GM23248 (cell line): Measurements from ENCODE around the gene UBALD1. TPM values are rescaled to one million over a fixed set of nuclear protein-coding genes. Genes with fewer than 3 reads are reported as not detected.

Experiments
- DNase-seq: peaks from one replicate; pipeline ENCODE4 v3.0.0-alpha.2; 2015
- H2AFZ ChIP-seq: fragments of 200-600 bp; sonication (generic); 2 replicates; pipeline ENCODE4 v1.6.1; 2016; ENCODE audit warnings: antibody characterized with exemption
- H3F3A ChIP-seq: fragments of 200-600 bp; sonication (generic); 2 replicates; pipeline ENCODE4 v1.6.1; 2016; ENCODE audit warnings: mild to moderate bottlenecking, antibody characterized with exemption, mixed run types; ENCODE audit not compliant: insufficient read depth
- H3K27ac ChIP-seq: fragments of 200-600 bp; sonication (generic); 2 replicates; pipeline ENCODE4 v1.5.1; 2016; ENCODE audit warnings: mild to moderate bottlenecking
- H3K27me3 ChIP-seq: fragments of 200-600 bp; sonication (generic); replicated peaks from 2 replicates; pipeline ENCODE4 v1.6.1; 2016; ENCODE audit warnings: mild to moderate bottlenecking; ENCODE audit not compliant: insufficient read depth
- H3K36me3 ChIP-seq: fragments of 200-600 bp; sonication (generic); 2 replicates; pipeline ENCODE4 v1.6.1; 2016; ENCODE audit warnings: low read depth, mild to moderate bottlenecking
- H3K4me1 ChIP-seq: fragments of 200-600 bp; sonication (generic); 2 replicates; pipeline ENCODE4 v1.6.1; 2016; ENCODE audit warnings: mild to moderate bottlenecking; ENCODE audit not compliant: insufficient read depth
- H3K4me2 ChIP-seq: fragments of 200-600 bp; sonication (generic); one replicate; pipeline ENCODE4 v1.6.1; 2016; ENCODE audit warnings: mild to moderate bottlenecking; ENCODE audit not compliant: unreplicated experiment
- H3K4me3 ChIP-seq: fragments of 200-600 bp; sonication (generic); 2 replicates; pipeline ENCODE4 v1.5.1; 2016; ENCODE audit warnings: mild to moderate bottlenecking
- H3K79me2 ChIP-seq: fragments of 200-600 bp; sonication (generic); 2 replicates; pipeline ENCODE4 v1.6.1; 2016; ENCODE audit warnings: mild to moderate bottlenecking; ENCODE audit not compliant: insufficient read depth
- H3K9ac ChIP-seq: fragments of 200-600 bp; sonication (generic); 2 replicates; pipeline ENCODE4 v1.6.1; 2016; ENCODE audit warnings: mild to moderate bottlenecking
- H3K9me2 ChIP-seq: fragments of 200-600 bp; sonication (generic); 2 replicates; pipeline ENCODE4 v1.6.1; 2016; ENCODE audit warnings: mixed run types, mild to moderate bottlenecking, moderate library complexity; ENCODE audit not compliant: insufficient read depth
- H3K9me3 ChIP-seq: fragments of 200-600 bp; sonication (generic); one replicate; pipeline ENCODE4 v1.6.1; 2017; ENCODE audit warnings: low read depth
- H4K20me1 ChIP-seq: fragments of 200-600 bp; sonication (generic); 2 replicates; pipeline ENCODE4 v1.6.0; 2016; ENCODE audit not compliant: insufficient read depth
- EZH2 ChIP-seq: fragments of 200-600 bp; sonication (generic); IDR thresholded peaks from 2 replicates; pipeline ENCODE4 v1.6.1; 2018; ENCODE audit warnings: antibody characterized with exemption, mild to moderate bottlenecking; ENCODE audit not compliant: insufficient read depth, poor library complexity, severe bottlenecking
- EZH2phosphoT487 ChIP-seq: fragments of 200-600 bp; sonication (generic); IDR thresholded peaks from 2 replicates; pipeline ENCODE4 v1.6.1; 2018; ENCODE audit warnings: antibody characterized with exemption, moderate library complexity, mild to moderate bottlenecking, low read depth; ENCODE audit not compliant: insufficient read depth
- WGBS, 2 experiments: methylation state at CpG; one replicate each; pipeline ENCODE4 v1.1.6; 2015 to 2017; ENCODE audit warnings: low lambda C conversion rate in 2 of 2, low coverage in 1 of 2; ENCODE audit errors: missing lambda C conversion rate in 2 of 2; 5-methylcytosine and 5-hydroxymethylcytosine counted together
- in situ Hi-C: fragments of 300-500 bp; cut with MboI; formaldehyde crosslinking; loops from 2 replicates; pipeline ENCODE4 v1.15.0; 2020
- polyA plus RNA-seq: library from polyadenylated mRNA; unstranded; fragments of >200 nt; fragmentation: Nextera tagmentation; extraction: Ambion mirVana; gene quantifications from 2 replicates; pipeline ENCODE4 v1.2.1, GENCODE V29; 2016
- total RNA-seq: library from RNA; depleted of rRNA; stranded (reverse); fragments of >200 nt; shearing (Covaris generic); gene quantifications from 2 replicates; pipeline ENCODE4 v1.2.3, GENCODE V29; 2014

Gene UBALD1
- total and polyA plus RNA-seq, 2 experiments from 2014 or later, result 10.3 to 17.4 TPM

DNA sequence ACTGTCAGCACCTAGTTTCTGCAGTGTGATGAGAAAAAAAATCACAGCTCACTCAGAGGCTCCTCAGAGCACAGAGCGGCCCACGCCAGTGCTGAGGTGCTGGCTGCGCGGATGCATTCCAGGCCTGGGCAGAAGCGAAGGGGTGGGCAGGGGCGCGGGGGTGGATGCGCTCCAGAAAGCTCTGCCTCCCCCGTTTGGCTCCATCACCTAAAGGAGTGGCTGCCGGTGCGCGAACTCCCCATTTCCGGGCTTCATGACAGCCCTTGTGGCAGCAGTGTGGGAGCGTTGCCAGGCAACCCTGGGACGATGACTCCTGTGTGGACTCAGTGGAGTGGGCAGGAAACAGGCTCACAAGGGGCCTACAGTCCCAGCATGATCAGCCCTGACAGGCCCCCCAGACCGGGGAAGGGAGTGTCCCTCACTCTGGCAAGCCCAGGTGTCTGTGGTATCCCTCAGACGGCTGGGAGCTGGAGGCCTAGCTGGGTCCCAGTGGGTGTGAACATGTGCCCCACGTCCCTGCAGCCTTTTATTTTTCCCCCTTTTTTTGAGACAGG, 45.8 kb upstream of the UBALD1 start:
- Histone ChIP-seq H3K27me3 (no peaks in the 10 kb centered on the region), H3K79me2 (peaks cover 28% of the 10 kb centered on the region), H3K9me2 (no peaks in the 10 kb centered on the region), H3K4me3 (no peak overlapping the region), H3K9me3 (no peaks in the 10 kb centered on the region), H3K36me3 (no peaks in the 10 kb centered on the region; the same call in 1 of the 2 replicates), H4K20me1 (no peaks in the 10 kb centered on the region), H3K9ac (peak overlapping the region; percentile 35; the same call in 1 of the 2 replicates), H3F3A (no peaks in the 10 kb centered on the region), H3K27ac (peak overlapping the region; percentile 29), H2AFZ (no peak overlapping the region), H3K4me1 (no peaks in the 10 kb centered on the region), H3K4me2 (no peak overlapping the region)
- TF ChIP-seq EZH2phosphoT487 (no peak), EZH2 (no peak)
- DNase-seq, result peak; percentile 82
- in situ Hi-C loops, result no loop called here
- 43% methylated on average over 17 to 18 of the region's 18 CpGs for WGBS, 2 experiments

DNA sequence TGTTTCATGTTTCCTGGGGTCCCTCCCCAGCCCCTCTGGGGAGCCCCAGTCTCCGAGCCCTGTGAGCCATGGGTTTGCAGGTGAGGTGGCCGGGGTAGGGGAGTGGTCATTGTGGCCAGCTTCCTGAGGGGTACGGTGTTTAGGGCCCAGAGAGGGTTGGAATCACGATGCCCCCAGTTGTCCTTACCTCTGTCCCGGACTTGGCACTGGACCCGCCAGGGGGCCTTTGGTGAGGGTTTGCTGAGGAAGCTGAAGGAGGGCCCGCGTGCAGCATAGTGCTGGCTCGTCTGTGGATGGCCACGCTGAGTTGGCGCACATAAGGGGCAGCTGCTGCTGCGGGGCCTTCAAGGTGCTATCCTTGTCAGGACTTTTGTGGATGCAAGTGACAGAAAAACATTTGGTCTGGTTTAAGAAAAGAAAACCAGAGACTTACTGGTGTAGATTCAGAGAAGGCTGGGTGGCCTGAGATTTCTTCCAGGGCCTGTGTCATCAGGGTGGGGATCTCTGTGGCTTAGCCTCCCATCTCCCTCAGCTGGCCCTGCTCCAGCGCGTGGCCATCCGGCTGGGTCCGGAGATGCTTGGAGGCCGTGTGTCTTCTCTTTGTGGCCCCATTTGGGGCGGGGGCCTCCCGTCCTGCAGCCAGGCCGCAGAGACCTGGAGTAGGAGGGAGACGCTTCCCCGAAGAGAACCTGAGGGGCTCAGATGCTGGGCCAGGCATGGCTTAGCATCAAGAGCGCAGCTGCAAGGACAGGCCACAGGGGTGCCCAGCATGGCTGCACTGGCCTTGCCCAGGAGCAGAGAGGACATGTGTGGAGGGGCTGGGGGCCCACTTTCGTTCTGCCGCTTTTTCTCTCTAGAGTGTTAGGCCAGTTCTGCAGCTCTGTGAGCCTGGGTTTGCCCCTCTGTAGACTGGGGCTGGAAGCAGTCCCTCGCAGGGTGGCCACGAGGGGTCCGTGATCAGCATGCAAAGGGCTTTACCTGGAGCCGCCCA, 45.0 kb upstream of the UBALD1 start:
- H3K27me3 ChIP-seq, result no peaks in the 10 kb centered on the region
- no peaks in the 10 kb centered on the region for H3F3A ChIP-seq
- H3K9me3 ChIP-seq, result no peaks in the 10 kb centered on the region
- peaks cover 32% of the 10 kb centered on the region for H3K79me2 ChIP-seq
- H3K27ac ChIP-seq, result peak overlapping the region; percentile 29
- TF ChIP-seq EZH2 (no peak), EZH2phosphoT487 (no peak)
- WGBS, 2 experiments, result 89 to 90% methylated on average over 29 of the region's 29 CpGs
- H4K20me1 ChIP-seq, result no peaks in the 10 kb centered on the region
- H3K9ac ChIP-seq, result peak overlapping the region; percentile 35; the same call in 1 of the 2 replicates
- no peaks in the 10 kb centered on the region for H3K4me1 ChIP-seq
- no peak overlapping the region for H3K4me3 ChIP-seq
- DNase-seq, result no peak
- no peaks in the 10 kb centered on the region for H3K9me2 ChIP-seq
- no peaks in the 10 kb centered on the region; the same call in 1 of the 2 replicates for H3K36me3 ChIP-seq
- no peak overlapping the region for H2AFZ ChIP-seq
- H3K4me2 ChIP-seq, result no peak overlapping the region
- in situ Hi-C loops, result no loop called here

DNA sequence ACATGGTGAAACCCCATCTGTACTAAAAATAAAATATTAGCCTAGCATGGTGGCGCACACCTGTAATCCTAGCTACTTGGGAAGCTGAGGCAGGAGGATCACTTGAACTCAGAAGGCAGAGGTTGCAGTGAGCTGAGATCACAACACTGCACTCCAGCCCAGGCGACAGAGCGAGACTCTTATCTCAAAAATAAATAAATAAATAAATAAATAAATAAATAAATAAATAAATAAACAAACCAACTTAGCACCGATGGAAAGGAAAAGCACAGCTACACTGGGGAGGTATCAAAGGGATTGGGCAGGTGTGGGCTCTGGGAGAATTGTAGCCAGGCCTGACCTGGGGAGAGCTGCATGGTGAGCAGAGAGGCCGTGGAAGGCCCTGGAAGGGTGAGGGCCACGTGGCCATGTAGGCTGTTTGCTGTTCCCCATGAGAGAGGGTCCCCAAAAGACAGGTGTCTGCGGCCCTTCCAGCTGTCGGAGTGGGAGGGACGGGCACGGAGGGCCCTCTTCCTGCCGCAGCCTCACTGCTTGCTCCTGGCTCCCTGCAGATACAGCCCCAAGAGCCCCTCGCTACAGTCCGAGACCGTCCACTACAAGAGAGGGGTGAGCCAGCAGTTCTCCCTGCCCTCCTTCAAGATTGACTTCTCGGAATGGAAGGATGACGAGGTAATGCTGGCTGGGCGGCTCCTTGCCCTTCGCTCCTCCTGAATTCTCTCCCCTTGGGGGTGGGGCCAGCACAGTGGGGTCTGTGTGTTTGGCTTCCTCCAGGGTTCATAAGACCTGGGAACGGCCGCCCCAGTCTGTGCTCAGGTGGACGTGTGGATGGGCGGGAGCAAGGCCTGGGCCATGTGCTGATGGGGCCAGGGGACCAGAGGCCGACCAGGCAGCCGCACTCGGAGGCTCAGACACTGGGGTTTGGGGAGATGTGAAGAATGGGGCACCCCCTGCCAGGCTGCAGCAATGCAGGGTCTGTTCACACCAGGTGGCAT, 42.3 kb upstream of the UBALD1 start:
- H3K4me3 ChIP-seq, result no peak overlapping the region
- H2AFZ ChIP-seq, result no peak overlapping the region
- no peaks in the 10 kb centered on the region for H3F3A ChIP-seq
- H3K4me1 ChIP-seq, result no peaks in the 10 kb centered on the region
- no peak overlapping the region for H3K9ac ChIP-seq
- no peaks in the 10 kb centered on the region for H3K27me3 ChIP-seq
- H3K27ac ChIP-seq, result no peak overlapping the region
- WGBS, 2 experiments, result 96 to 97% methylated on average over 21 to 25 of the region's 25 CpGs
- DNase-seq, result no peak
- no peaks in the 10 kb centered on the region for H3K9me2 ChIP-seq
- in situ Hi-C loops, result no loop called here
- H3K9me3 ChIP-seq, result no peaks in the 10 kb centered on the region
- H4K20me1 ChIP-seq, result no peaks in the 10 kb centered on the region
- peaks cover 5% of the 10 kb centered on the region; the same call in 1 of the 2 replicates for H3K36me3 ChIP-seq
- H3K79me2 ChIP-seq, result peaks cover 28% of the 10 kb centered on the region
- H3K4me2 ChIP-seq, result no peak overlapping the region
- no peak for TF ChIP-seq EZH2
- no peak for TF ChIP-seq EZH2phosphoT487

DNA sequence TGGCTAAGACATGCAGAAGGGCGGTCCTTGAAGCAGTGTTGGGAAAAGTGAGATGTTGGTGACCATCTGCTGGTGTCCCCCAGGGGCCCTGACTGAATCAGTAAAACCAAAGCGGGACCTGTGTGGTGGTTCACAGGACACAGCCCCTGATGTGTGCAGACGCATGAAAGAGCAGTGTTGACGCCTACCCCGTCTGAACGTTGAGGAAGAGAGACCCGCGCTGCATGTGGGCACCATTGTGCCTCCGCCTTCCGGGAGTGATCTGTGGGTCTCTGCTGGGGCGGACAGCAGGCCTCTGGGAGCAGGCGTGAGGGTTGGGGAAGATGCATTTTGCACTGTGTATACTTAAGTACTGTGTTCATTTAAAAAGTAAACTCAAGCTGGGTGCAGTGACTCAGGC, 41.5 kb upstream of the UBALD1 start:
- in situ Hi-C loops, result no loop called here
- no peaks in the 10 kb centered on the region for H3K9me3 ChIP-seq
- TF ChIP-seq EZH2, result no peak
- TF ChIP-seq EZH2phosphoT487, result no peak
- no peak overlapping the region for H2AFZ ChIP-seq
- no peak overlapping the region for H3K27ac ChIP-seq
- peaks cover 5% of the 10 kb centered on the region; the same call in 1 of the 2 replicates for H3K36me3 ChIP-seq
- no peak for DNase-seq
- H3K4me3 ChIP-seq, result no peak overlapping the region
- H3K27me3 ChIP-seq, result no peaks in the 10 kb centered on the region
- no peak overlapping the region for H3K9ac ChIP-seq
- H3K9me2 ChIP-seq, result no peaks in the 10 kb centered on the region
- WGBS, 2 experiments, result 96 to 98% methylated on average over 12 of the region's 12 CpGs
- no peak overlapping the region for H3K4me2 ChIP-seq
- no peaks in the 10 kb centered on the region for H3F3A ChIP-seq
- peaks cover 24% of the 10 kb centered on the region for H3K79me2 ChIP-seq
- H4K20me1 ChIP-seq, result no peaks in the 10 kb centered on the region
- H3K4me1 ChIP-seq, result no peaks in the 10 kb centered on the region
